Right ventricle myocardium inferior (tissue), 1 donor: Measurements from ENCODE around the gene KIZ. TPM values are rescaled to one million over a fixed set of nuclear protein-coding genes. Genes with fewer than 3 reads are reported as not detected.

ENCODE experiments used
- ATAC-seq: fragments of 200-7000 bp; cut with Tn5 transposase; one replicate; pipeline ENCODE4 v1.9.1; 2020; ENCODE audit warnings: mild to moderate bottlenecking, moderate library complexity
- DNase-seq: peaks from one replicate; pipeline ENCODE4 v3.0.0; 2021; ENCODE audit errors: missing footprints
- intact Hi-C: fragments of 100-400 bp; cut with DNase I; formaldehyde crosslinking; loops from one replicate; pipeline ENCODE4 v1.11.0; 2022
- total RNA-seq: library from RNA; stranded (reverse); fragmentation: NEBNext Ultra II Directional; extraction: Animal tissue kit (Norgen Biotek cat#: 25700); gene quantifications from one replicate; pipeline ENCODE4 v1.2.1, GENCODE V29; 2021
- donor health status: DM: no; HTN: yes; CAD: no; lungs with severe emphysema.

The KIZ gene
- total RNA-seq, 1 donor from 2014 or later, result 28.0 TPM

DNA sequence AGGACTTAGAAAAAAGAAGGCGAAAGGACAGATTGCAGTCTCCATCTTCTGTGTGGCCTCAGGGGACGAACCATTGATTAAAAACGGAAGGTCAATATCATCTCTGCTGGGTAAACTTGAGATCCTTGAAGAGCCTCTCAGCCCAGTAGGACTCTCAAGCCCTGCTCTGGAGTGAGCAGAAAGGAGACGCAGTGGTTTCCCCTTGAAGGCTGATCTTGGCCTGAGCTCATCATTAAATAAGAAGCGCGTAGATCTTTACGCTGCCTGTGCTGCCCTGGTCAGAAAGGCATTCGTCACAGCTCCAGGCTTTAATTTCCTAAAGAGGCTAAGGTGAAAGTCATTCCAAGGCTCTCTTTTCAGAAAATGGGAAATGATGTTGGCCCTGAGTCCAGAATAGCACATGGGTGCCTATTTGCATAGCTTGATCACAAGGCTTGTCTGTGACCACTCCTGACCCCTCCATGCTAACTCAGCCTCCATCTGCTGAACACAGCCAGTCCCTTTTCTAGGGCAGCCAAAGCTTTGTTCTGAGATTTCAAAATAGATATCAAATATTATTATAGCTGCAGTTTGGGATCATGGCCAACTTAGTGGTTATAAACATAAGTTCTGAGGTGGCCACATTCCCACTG is 148.0 kb downstream of the KIZ start:
- intact Hi-C loops, result no loop called here
- DNase-seq (no peak), ATAC-seq (no peak)

DNA sequence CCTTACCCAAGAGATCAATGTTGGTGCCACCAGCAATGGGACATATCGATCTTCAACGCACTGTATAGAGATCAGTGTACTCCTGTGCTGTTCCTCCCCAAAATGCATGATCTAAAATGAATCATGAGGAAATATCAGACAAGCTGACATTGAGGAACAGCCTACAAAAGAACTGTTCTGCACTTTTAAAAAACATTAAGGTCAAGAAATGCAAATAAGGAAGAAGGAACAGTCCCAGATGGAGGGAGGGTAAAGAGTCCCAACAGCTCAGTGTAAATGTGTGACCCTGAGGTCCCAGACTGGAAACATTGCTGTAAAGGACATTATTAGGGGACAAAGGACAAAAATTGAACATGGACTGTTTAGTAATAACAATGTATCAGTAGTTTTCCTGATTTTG is 152.9 kb downstream of the KIZ start:
- DNase-seq (no peak), ATAC-seq (no peak)
- intact Hi-C loops, result no loop called here

DNA sequence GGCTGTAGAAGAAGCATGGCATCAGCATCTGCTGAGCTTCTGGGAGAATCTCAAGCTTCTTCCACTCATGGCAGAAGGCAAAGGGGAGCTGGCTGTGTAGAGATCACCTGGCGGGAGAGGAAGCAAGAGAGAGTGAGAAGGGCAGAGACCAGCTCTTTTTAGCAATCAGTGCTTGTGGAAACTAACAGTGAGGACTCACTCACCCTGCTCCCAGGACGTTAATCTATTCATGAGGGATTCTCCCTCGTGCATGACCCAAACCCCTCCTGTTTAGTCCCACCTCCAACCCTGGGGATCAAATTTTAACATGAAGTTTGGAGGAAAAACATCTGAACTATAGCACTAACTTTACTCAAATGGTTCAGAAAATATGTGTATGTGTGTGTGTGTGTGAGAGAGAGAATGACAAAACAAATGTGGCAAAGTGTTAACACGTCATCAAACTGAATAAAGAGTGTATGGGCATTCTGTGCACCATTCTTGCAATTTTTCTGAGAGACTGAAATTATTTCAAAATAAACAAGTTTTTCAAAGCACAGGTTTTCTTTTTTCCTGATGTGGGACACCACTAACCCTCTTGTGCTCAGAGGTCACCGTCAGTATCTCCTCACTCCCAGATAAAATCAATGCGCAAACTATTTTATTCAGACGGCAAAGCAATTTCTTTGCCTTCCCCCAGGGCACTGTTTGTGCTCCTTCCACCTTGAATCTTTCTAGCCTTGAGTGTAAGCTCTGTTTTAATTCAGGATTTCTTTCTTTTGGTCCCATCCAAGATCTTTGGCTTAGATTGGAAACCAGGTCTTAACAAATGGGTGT is 154.0 kb downstream of the KIZ start:
- DNase-seq (no peak), ATAC-seq (no peak)
- intact Hi-C loops, result no loop called here

DNA sequence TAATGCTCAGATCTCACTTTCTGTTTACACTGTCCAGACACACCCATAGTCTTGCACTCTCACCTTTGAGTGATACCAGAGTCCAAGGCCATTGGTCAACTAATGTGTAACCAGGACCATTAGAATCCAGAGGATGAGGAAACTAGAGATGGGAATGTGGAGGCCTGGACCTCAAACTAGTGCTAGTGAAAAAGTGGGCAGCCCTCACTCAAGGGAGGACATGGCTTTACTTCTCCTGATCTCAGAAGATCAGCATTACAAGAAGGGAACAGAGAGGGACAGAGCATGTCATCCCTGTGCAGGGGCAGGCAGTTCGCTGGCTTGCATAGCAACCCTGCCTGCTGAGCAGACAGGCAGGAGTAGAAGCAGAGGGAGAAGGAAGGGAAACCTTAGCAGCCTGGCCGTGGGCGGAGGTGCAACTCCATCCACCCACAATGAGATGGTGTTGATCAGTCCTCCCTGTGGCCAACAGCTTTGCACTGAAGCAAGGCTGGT is 154.7 kb downstream of the KIZ start:
- intact Hi-C loops, result no loop called here
- ATAC-seq (no peak), DNase-seq (no peak)

DNA sequence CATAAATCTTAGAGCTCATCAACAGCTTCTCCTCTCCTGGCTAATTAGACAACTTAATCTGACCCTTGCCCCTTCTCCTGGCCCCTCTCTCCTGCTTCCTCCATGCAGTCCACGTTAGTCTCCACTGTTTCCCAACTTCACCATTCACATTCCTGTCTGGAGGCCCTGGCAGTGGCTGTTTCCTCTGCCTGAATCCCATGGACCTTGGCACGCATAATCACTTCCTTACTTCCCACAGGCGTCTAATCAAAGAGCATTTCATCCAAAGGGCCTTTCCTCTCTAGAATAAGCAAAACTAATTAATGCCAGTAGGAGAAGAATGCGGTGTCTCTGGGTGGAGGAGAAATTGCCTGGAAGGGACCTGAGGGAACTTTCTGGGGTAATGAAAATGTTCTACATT is 160.9 kb downstream of the KIZ start:
- intact Hi-C loops, result no loop called here
- DNase-seq, result no peak
- no peak for ATAC-seq

DNA sequence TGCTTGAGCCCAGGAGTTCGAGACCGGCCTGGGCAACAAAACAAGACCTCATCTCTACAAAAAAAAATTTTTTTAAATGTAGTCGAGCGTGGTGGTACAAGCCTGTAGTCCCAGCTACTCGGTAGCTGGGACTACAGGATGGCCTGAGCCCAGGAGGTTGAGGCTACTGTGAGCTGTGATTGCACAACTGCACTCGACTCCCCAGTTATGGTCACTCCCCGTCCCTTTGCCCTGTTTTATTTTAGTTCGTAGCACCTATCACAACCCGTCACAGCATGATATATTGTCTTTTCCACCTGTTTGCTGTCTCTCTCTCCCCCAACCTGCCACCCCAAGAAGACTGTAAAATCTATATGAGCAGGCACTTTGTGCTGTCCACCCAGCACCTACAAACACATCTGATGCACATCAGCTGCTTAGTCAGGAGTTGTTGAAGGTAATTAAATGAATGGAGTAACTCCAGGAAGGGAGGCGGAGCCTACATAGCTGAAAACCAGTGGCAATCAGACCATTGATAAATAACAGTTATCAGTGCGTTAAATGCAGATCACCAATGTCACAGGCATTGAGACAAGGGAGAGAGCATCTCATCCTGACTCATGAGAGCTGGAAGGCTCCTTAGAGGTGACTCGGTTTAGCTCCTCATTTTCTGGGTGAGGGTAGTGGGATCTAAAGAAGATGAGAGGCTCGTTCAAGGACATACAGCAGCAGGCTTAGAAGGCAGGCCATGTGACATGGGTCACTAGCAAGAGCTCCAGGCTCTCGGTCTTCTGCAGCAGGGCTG is 162.9 kb downstream of the KIZ start:
- ATAC-seq, result no peak
- intact Hi-C loops, result no loop called here
- no peak for DNase-seq

DNA sequence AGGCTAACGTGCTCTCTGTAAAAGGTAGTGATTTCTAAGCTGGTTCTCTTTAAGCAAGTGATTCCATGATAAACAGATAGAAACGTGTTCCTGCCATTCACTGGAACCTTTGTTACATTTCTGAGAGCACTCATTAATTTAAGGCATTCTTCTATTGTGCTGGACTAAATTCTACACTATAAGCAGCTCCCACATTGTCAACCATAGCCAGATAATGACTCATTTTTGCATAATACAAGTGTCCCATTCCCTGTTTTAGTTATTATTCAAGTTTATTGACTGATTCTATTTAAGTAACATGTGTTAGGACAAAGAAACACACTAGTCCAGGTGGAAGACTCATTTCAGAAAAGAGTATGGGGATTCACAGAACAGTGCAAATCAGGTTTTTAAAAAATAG is 163.8 kb downstream of the KIZ start:
- intact Hi-C loops, result no loop called here
- ATAC-seq, result no peak

DNA sequence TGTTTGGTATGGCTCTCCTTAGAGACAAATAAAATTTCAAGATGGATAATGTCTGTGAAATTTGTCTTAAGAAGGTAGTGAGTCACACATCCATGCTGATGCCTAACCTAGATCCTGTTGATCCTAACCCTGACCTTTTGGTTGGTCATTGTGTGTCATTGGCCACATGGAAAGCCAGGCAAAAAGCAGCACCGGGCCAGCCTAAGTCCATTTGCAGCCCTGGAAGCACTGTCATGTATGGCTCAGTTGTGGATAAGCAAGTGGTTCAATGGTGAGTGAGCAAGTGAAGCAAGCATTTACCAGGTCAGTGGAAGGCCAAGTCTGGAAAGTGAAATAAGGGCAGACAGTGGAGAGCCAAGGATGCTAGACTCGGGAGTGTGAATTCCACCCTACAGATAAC is 165.1 kb downstream of the KIZ start:
- no peak for DNase-seq
- intact Hi-C loops, result no loop called here
- no peak for ATAC-seq

More for the DNA sequence above, 163.8 kb downstream of the KIZ start:
- DNase-seq, result no peak

DNA sequence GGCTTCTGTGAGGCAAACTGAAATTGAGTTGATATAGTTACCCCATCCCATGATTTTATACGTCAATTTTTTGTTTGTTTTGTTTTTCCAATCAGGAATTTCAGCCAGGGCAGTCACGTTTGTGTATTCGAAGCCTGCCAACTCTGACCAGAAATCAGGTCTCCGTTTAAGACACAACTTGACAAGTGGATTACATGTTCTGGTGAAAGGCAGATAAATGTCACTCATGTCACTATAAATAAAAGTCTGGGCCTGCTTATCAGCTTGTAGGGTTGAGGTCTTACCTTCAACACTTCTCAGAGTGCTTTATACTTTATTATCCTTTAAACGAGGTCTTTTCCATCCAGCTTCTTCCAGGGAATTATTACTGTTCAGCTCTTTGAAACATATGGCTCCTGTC is 168.9 kb downstream of the KIZ start:
- ATAC-seq, result no peak
- no peak for DNase-seq
- intact Hi-C loops, result no loop called here

Other genes starting within 250 kb of the KIZ start
- gene LINC00237, start 19.7 kb upstream of the KIZ start, total RNA-seq, result not detected
- 30.9 TPM for gene XRN2, start 177.2 kb downstream of the KIZ start, total RNA-seq